ENCODE data around the gene CDX1.

Gene CDX1

GRCh38 chr5:150163035-150163434 lies 3.5 kb upstream of the CDX1 start:
- no peak for TF ChIP-seq CTCF (IDR thresholded peaks at IDR 0.05; ENCODE audit: insufficient read depth, missing control alignments)
- no peak for FAIRE-seq
- DNase-seq (ENCODE audit: insufficient read length, low spot score): no peak

DNA sequence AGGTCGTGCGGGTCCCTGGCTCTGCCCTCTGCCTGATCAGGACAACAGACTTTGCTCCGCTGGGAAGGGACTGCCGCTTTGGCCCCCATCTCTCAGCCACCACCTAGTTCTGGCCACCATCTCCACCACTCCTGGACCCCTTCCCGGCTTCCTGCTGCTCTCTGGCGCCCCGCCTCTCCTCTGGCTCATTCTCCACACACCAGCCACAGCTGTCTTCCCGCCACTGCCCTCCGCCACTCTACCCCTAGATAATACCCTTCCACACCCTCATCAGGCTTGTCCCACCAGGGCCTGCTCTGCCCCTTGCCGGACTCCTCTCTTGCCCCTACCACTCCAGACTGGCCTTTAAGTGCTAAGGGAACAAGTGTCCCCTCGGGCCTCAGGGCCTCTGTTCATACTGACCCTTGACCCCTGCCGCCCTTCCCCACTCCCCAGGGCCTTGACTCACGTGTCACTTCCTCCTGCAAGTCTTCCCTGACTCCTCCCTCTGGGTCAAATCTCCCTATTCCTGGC lies 3.0 kb upstream of the CDX1 start:
- no peak for DNase-seq (ENCODE audit: insufficient read length, low spot score)
- no peak for FAIRE-seq
- no peak for TF ChIP-seq CTCF (IDR thresholded peaks at IDR 0.05; ENCODE audit: insufficient read depth, missing control alignments)

- FAIRE-seq (no peak), DNase-seq (ENCODE audit: insufficient read length, low spot score) (no peak)
- no peak for TF ChIP-seq CTCF (IDR thresholded peaks at IDR 0.05; ENCODE audit: insufficient read depth, missing control alignments)
Measured at GRCh38 chr5:150164211-150164980, 2.2 kb upstream of the CDX1 start.

- TF ChIP-seq CTCF (IDR thresholded peaks at IDR 0.05; ENCODE audit: insufficient read depth, missing control alignments): no peak
- FAIRE-seq: no peak
- DNase-seq (ENCODE audit: insufficient read length, low spot score): no peak
Measured at GRCh38 chr5:150166037-150166649, 435 bp upstream of the CDX1 start.

DNA sequence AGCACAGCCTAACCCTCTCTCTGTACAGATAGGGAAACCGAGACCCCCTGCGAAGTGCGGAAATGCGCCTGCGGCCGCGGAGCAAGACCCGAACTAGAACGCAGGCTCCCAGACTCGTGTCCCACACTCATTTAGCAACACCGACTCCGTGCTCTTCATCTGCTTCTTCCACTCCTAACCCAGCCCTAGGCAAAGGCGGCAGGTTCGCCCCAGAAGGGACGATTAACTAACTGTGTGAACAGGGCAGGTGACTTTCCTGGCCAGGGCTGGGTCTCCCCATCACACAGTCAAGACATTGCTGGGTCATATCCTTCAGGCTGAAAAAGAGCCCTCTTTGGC lies 903 bp downstream of the CDX1 start:
- TF ChIP-seq CTCF (IDR thresholded peaks at IDR 0.05; ENCODE audit: insufficient read depth, missing control alignments): no peak
- no peak for FAIRE-seq

DNA sequence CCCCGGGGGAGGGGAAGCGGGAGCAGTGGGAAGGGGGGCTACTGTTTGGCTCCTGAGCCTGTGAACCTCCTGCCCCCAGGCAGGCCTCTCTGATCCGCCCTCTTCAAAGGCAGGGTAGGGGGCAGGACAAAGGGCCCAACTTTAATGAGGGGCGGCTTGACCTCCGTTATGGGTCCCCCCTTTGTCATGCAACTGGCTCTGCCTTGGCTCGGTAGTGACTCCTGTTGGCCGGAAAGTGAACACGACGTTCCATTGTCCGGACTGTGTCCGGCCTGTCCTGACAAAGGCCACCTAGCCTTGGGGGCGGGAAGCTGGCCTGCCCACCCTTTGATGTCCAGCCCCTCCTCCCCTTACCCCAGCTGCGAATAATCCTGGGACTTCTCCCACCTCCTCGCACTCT lies 1.3 kb downstream of the CDX1 start:
- no peak for FAIRE-seq
- no peak for DNase-seq (ENCODE audit: insufficient read length, low spot score)
- TF ChIP-seq CTCF (IDR thresholded peaks at IDR 0.05; ENCODE audit: insufficient read depth, missing control alignments): no peak

More for the DNA sequence above, 903 bp downstream of the CDX1 start:
- DNase-seq (ENCODE audit: insufficient read length, low spot score): no peak

DNA sequence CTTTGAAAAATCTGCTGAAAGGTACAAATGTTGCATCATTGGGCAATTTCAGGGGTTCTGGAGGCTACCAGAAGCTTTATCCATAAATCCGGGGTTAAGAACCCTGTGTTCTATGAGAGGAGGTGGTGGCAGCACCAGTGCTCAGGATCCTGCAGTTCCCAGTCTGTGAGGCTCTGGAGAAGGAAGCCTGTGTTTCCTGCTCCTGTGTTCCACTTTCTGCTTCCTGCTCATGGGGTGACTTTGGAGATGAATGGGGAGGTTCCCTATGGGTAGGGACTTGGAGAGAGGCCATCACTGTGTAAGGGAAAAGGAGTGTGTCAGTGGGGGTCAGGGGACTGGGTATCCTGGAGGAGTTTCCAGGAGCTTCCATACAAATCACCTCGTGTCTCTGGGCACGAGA lies 2.3 kb downstream of the CDX1 start:
- DNase-seq (ENCODE audit: insufficient read length, low spot score) (no peak), FAIRE-seq (no peak)
- TF ChIP-seq CTCF (IDR thresholded peaks at IDR 0.05; ENCODE audit: insufficient read depth, missing control alignments): no peak

Data from D721Med (cell line).